ENCODE results near the gene C5orf15.

The C5orf15 gene

DNA sequence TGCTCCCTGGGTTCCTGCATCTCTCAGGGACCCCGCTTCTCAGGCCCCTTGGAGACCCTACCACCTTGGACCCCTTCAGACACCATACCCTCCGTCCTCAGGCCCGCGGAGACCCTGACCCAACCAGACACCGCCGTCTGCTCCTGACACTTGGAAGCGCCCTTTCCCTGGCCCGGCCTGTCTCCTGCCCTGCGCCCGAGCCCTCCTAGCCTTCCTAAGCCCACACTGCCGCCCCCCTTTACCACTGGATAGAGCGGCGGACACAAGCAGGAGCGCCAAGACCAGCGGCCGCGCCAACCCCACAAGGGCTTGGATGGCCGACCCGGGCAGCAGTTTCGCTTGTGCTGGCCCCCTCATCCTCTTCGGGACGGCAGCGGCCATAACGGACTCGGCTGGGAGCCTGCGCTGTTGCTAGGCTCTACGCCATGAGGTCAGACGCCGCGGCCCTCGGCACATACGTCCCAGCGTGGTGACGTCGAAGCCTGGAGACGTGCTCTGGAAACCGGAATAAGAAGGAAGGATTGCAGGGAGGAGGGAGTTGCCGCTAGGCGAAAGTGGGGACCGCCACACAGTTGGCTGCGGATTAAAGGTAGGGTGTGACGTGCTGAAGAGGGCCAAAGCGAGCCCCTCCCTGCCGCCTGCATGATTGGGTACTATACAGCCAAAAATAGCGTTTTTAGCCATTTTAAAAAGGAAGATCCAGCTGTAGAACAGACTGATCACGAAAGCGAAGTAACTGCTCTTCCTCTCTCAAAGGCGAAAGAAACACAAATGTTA is at the start of gene C5orf15:
C5orf15 (minus strand) TSS at position 422 of the 777 bp plus-strand sequence; CDS start at position 381, 41 bp downstream.
- DNase-seq (ENCODE audit: low read depth in 2 of 2): peak; percentile 76 to 89

DNA sequence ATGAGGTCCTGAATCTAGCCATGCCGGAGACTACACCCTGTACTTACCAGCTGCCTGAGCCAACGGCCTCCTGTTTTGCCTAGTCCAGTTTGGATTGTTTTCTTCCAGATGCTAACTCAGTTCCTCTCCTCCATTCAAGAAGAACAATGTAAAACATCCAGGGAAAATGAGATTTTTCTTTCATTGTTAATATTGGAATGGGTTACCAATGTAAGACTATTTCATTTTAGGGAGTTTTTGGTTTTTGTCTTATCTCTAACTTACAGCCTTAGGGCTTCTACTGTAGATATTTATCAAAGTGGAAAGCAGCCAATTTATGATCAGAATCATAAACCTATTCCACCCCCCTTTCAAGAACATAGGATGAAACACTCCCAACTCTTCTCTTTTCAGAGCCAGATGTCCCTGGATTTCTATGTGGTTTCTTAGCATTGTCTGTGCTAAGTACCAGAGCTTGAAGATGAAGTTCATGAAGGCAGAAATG is 39.9 kb upstream of the C5orf15 start:
- DNase-seq (ENCODE audit: low read depth in 2 of 2): no peak

DNA sequence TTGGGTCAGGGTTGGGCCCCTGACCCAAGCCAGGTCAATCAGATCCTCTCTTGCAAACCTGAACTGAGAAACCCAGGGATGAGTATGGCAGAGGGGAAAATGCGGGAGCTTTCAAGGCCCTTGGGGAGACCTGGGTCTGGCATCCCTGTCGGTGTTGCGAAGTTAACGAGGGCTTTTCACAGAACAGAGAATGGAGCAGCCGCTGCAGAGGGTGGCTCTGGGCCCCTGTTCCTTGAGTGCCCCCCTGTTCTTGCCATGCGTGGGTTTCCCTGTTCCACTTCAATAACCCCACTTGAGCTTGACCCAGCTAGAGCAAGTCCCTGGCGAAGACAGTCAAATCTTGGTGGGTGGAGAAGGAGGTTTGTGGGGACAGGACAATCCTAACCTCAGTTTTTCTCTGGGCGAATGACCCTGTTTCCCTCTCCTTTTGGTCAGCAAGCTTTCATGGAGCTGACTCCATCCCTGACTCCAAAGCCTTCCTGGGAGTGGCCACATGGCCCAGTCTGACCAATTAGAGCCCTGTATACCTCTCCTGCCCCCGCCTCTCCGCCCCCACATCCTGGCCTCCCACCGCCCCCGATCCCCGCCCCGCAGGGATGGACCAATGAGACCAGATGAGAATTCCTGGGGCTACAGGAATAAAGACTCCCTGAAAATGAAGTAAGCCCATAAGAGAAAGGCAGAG is 39.3 kb upstream of the C5orf15 start:
- no peak for DNase-seq (ENCODE audit: low read depth in 2 of 2)

DNA sequence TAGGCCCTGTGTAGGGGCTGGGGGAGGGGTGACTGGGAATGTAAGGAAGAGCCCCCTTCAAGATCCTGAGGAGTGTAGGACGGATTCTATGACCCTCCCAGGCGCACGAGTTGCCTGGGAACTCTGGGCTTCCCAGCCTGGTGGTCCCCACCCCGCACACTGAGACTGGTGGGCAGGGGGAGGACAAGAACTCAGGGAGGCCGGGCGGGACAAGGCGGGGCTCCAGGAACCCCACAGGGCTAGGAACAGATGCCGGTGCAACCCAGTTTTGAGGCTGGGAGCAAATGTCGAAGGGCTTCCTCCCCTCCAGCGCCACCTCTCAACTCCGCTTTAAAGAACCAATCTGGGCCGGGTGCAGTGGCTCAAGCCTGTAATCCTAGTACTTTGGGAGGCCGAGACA is 37.7 kb upstream of the C5orf15 start:
- no peak for DNase-seq (ENCODE audit: low read depth in 2 of 2)

DNA sequence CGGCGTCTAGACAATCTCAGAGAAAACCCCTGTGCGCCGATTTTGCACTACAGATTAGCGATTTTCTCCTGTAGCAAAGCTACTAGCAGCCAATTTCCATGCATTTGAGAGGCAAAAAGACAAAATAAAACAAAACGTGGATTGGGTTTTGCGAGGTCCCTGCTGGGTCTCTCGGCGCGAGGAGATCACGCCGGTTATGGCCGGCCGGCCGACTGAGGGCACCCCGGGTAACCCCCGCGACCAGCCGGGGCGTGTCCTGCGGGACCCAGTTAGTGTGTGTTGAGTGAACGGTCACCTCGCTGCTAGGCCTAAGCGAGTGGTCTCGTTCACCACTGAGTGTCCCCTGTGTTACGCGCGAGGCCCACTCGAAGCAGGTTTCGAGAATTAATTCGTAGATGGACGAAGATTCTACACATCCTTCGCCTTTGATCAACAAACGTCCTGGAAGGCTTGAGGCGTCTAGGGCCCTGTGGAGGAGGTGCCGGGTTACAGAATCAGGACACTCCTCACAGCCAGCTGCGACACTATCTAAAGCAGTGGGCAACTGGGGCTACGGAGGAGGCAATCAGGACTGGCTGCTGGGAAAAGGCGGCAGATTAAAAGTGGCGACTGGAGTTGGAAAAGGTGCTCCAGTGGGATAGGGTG is 37.1 kb upstream of the C5orf15 start:
- DNase-seq (ENCODE audit: low read depth in 2 of 2): peak in 1 of 2 donors; percentile 15

DNA sequence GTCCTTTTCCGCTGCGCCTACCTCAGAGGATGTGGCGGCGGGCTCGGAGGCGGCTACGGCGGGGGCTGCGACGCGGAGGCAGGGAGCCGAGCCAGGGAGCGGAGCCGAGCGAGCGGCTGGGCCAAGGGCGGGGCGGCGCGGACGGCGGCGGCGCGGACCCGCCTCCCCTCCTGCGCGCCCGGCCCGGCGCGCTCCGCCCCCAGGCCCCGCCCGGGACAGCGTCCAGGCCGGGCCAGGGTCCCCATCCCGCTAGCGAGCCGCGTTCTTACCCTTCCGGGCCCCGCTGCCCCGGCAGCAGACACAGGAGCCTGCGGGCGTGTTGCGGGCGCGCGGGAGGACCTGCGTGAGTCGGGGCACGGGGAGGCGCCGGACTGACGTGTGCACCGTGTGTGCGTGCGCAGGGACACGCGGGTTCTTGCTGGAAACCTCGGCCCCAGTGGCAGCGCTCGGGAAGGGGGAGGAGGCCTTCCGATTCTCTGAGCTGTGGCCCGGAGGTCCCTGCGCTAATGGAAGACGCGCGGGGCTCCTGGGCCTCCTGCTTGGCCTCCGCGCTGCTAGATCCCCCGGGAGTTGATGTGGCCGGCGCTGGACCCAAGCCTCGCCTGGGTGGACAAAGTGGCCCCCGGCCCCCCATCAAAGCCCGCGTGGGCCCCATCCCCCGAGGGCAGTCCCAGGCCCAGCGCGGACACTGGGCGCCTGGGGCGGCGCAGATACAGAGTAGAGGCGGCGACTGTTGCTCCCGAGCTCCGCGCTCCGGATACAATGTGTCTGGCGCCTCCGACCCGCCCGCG is 36.4 kb upstream of the C5orf15 start, which contains the start of gene VDAC1:
VDAC1 (minus strand) TSS at position 350 of the 791 bp plus-strand sequence. CDS start 11,963 bp downstream, outside the sequence.
- DNase-seq (ENCODE audit: low read depth in 2 of 2): peak; percentile 59 to 68

DNA sequence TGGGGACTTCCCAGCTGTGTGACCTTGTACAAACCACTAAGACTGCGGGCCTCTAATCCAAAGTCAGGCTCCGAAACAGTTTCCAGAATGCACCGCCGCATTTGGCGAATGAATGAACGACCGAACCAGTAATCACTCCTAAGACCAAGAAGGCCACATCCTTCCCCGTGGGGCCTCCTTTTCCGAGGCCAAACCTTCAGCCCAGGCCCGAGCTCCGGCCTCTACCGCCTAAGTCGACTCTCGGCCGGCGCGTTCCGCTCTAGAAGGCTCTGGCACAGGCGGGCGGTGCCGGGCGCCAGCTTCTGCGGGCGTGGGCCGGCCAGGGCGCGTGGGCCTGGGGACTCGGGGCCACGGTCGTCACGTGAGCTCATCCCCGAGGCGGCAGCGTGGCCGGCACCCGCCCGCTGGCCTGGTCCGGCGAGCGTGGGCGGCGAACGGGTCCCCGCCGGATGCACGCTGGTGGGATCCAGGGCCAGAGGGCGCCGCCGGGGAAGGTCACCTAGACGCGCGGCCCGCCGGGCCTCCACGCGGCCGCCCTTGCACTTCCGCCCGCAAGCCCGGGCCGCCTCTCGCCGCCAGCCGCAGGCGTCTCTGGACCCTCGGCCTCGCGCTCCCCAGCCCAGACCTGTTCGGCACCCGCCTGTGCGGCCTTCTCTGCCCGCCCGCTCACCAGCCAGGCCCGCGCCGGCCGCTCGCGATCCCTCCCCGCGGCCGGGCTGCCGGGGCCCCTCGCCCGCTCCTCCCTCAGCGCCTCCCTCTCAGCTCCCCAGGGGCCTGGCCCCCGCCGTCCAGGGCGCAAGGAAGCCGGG is 35.6 kb upstream of the C5orf15 start:
- DNase-seq (ENCODE audit: low read depth in 2 of 2): peak; percentile 19 to 30

DNA sequence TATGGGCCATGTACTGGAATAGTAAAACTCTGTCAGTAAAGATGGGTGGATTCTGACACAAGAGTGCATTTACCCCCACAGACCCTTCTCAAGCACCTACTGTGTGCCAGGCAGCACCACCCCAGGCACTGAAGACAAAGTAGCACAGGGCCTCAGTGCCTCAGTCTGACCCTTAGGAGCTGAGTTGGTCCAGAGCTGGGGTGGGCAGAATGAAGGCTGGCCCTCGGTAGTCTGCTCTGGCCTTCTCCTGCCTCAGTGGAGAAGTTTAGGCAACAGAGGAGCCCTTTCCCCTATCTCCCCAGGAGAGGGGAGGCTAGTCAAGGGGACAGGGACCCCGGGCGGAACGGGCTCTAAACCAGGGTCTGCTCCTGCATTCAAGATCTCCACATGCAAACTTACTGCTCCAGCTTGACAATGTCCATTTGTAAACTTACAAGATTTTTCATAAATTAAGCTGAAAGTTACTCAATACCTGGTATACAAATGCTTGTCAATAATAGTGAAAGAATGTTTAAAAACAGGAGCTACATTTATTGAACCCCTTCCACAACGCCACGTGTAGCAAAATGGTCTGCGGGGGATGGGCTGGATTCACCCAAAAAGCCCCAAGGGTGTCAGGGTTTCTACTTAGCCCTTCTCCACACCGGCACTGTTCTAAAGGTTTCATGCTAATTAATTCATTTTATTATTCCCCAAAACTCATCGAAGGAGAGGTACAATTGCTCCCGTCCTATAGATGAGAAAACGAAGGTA is 34.8 kb upstream of the C5orf15 start:
- peak; percentile 19 to 24 for DNase-seq (ENCODE audit: low read depth in 2 of 2)

DNA sequence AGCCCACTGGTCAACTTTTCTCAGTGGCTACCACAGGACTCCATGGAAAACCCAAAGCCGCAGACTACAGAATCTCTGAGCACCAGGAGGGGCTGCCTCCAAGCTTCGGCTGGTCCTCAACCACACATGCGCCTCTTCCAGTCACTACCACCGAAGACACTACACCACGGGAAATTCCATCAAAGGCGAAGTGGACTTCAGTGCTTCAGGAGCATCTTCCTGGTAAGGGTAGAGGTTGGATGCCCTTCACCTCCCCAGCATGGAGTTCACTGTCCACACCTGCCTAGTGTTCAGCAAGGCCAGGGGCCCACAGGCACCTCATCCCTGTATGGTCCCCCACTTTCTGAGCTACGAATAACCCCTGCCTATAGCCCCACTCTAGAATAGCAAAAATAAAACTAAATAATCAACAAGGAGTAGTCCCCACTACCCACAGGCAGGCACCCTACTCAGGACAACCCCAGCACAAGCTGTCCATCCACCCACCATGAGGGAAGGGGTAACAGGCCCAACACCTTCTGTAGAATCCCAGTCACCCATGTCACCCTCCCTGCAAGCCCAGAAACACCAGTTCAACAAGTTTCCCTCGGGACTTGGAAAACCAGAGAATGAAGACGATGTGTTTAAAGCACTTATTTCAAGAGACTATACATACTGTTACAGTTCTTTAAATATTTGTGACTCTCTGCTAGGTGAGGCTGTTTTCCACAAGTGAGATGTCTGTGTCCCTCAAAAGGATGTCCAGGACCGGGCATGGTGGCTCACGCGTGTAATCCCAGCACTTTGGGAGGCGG is 33.7 kb upstream of the C5orf15 start:
- no peak for DNase-seq (ENCODE audit: low read depth in 2 of 2)

DNA sequence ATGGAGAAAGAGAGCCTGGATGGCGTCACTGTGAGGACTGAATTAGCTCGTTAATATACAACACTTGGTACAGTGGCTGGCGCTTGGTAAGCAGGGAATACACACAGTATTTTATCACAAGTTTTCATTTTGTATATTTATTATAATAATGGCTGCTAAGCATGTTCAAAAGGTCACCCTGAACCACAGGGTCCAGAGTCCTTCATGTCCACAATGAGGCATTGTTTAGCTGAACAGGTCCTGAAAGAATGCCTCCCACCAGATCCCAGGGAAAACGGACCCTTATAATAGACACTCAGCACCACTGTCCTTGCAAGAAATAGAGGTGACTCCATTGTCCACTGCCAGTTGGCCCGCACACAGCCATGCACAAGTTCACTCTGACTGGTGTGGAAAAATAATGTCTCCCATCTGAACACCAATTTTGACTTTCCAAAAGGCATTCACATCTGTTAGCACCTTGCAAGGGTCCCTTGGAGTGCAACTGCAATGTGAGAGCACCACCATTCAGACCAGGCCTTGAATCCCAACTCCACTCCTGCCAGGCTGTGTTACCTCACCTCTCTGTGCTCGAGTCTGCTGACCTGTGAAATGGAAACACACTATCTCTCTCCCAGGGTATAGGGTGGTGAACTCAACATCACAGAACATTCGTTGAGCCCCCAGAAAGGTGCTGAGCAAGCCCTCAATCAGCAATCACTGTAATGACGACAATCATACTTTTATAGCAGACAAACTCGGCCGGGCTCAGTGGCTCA is 32.5 kb upstream of the C5orf15 start:
- no peak for DNase-seq (ENCODE audit: low read depth in 2 of 2)

DNA sequence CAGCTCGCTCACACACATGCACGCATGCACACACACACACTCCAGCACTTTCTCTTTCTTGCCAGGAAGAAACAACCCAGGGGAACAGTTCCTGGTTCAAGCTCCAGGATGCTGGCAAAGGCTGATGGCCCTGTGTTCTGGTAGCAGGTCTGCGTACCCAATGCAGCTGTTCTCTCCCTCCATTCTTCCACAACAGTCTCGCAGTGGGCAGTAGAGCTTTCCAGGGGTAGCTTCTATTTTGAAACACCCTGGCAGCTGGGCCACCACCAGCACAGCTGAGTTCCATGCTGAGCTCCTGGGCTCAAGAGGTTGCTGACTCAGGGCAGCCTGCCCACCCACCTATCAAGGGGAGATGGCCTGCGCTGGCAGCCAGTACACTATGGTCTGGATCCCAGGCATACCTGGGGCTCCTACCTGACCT is 31.7 kb upstream of the C5orf15 start:
- DNase-seq (ENCODE audit: low read depth in 2 of 2): no peak

DNA sequence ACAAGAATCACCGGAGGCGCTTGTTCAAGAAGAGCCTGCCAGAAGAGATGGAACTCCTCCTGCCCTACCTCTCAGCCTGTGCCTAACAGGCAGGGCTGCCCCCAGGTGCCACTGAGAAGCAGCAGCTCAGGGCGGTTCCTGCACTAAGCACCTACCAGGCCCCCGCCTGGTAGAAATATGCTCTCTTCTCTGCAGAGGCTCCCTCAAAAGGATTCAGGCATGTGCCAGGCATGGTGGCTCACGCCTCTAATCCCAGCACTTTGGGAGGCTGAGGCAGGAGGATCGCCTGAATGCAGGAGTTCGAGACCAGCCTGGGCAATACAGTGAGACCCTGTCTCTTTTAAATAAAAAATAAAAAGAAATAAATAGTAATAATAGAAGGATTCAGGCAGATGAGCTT is 30.4 kb upstream of the C5orf15 start:
- DNase-seq (ENCODE audit: low read depth in 2 of 2): no peak

DNA sequence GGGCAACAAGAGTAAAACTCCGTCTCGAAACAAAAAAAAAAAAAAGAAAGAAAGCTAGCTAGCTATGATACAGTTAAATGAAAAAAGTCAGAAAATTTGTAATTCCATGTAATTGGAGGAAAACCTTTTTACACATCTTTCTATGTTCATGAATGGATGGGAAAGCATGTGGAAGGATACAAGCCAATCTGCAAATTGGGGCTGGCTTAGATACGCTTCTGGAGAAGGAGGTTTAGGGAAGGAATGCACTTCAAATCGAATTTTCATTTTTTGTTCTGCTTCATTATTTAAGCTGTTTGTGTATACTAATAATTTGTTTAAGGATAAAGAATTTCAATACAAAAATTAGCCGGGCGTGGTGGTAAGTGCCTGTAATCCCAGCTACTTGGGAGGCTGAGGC is 29.6 kb upstream of the C5orf15 start:
- DNase-seq (ENCODE audit: low read depth in 2 of 2): no peak

DNA sequence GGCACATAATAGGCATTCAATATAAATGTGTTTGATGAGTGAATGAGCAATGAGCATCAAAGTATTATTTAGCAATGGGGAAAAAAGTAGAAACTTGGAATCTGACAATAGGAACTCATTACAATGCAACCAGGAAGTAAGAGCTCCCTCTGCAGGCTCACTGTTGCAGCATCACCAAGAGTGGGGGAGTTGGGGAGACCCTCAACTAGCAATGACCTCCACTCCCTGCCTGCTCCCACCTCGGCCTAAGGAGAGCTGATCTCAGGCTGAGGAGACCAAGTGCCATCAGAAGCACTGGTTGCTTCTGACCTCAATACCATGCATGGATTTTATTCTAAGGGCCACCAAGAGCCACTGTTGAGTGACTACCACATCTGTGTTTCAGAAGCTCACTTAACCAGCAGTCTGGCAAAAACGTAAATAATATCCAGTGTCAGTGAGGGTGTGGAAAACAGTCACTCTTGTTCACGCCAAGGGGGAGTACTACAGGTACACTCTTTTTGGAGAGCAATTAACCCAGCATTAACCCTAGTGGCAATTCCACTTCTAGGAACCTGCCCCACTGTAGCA is 28.3 kb upstream of the C5orf15 start:
- no peak for DNase-seq (ENCODE audit: low read depth in 2 of 2)

DNA sequence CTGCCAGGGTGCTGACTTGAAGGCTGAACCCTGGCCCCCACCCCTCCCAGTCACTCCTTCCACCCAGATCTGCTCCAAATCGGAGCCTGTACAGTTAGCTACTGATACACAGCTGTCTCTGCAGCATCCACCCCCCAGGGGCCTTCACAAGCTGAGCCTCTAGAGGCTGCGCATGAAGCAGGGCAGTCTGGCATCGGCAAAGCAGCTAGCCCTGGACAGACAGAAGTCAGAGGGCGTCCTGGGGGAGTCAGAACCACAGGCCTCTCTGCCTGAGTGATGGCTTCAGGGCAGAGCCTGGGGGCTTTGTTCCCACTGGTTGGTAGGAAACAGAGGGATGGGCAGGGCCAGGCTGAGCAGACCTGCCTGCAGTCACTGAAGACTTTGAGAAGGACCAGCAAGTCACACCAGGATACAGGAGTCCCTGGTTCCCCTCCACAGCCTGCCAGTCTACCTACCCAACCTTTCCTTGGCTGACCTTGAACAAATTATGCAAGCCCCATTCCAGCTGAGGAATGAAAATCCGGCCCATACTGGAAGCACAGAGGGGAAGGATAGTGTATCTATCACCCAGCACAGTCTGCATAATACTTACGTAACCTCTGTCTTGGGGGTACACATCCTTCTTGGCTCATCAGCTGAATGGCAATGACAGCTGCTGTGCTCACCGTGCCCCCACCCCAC is 27.6 kb upstream of the C5orf15 start:
- DNase-seq (ENCODE audit: low read depth in 2 of 2): no peak

DNA sequence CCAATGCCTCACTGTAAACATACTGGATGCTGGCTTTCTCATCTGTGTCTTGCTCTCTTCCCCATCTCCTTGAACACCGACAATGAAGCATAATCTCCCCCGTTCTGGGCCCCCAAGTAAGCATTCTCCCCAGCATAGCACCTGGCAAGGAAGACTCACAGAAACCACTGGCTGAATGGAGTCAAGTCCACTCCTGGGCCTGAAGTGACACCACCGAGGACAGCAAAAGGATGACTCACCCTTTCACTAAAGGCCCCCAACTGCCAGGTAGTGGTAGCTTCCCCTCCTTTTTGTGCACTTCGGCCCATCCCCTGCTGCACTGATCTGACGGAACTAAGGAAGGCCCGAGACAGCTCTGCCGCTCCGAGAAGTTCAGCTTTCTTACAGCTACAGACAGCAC is 26.9 kb upstream of the C5orf15 start:
- DNase-seq (ENCODE audit: low read depth in 2 of 2): no peak

DNA sequence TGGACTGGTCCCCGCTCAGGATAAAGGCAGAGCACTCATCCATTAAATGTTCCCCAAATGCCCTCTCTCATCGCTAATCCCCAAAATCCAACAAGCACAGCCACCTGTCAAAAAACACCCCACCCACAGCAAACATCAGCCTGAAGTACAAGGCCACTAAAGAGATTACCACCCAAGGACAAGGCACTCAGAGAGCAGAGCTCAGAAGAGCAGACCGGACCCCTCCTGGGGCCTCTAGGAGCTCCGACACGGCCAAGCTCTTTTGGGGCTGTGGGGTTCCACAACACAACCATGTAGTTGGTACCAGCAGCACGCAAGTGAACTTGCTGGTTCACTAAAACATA is 26.5 kb upstream of the C5orf15 start:
- no peak for DNase-seq (ENCODE audit: low read depth in 2 of 2)
